BJ (cell line): ENCODE data around the gene TCP11L1. TPM values are rescaled to one million over a fixed set of nuclear protein-coding genes. Genes with fewer than 3 reads are reported as not detected.

Experiments used
- CTCF ChIA-PET: fragments of 350-600 bp; formaldehyde crosslinking; extraction: SDS; loops from one replicate; lab custom pipeline; 2021; ENCODE audit warnings: antibody characterized with exemption, inconsistent platforms; lab: Yijun Ruan, JAX
- POLR2A ChIA-PET: fragments of 300-600 bp; sonication (Branson Sonifier 250); formaldehyde crosslinking; extraction: SDS; loops from one replicate; lab custom pipeline; 2021; ENCODE audit warnings: antibody characterized with exemption; lab: Charles Lee
- DNase-seq: peaks from one replicate; pipeline ENCODE4 v3.0.0-alpha.2; 2011; ENCODE audit warnings: low read depth
- H3K27me3 ChIP-seq: 2 replicates; pipeline ENCODE4 v1.6.0; 2011; ENCODE audit warnings: low read length; ENCODE audit not compliant: control insufficient read depth, insufficient read depth
- H3K36me3 ChIP-seq: 2 replicates; pipeline ENCODE4 v1.5.1; 2011; ENCODE audit warnings: low read length; ENCODE audit not compliant: control insufficient read depth, insufficient read depth
- H3K4me3 ChIP-seq: 2 replicates; pipeline ENCODE4 v1.5.1; 2011; ENCODE audit warnings: low read depth, mild to moderate bottlenecking, control low read depth, low read length
- polyA minus RNA-seq: library from RNA; depleted of rRNA, polyadenylated mRNA; stranded (reverse); fragments of >200 nt; gene quantifications from 2 replicates; pipeline ENCODE4 v1.2.3, GENCODE V29; 2011; rRNA and poly(A)+ RNA removed
- polyA plus RNA-seq: library from polyadenylated mRNA; depleted of rRNA; stranded (reverse); fragments of >200 nt; gene quantifications from 2 replicates; pipeline ENCODE4 v1.2.3, GENCODE V29; 2011; rRNA removed
- TF ChIP-seq, protein P1 (sequence below): IDR thresholded peaks from 2 replicates; pipeline ENCODE4 v1.5.1; 2011; ENCODE audit warnings: low read depth, mild to moderate bottlenecking, control low read depth, inconsistent platforms, low read length, moderate library complexity; ENCODE audit not compliant: insufficient read depth

The TCP11L1 gene
- 20.2 and 23.4 TPM in 2 replicates for polyA plus RNA-seq
- polyA minus RNA-seq, result 33.1 and 44.8 TPM in 2 replicates

- ChIA-PET CTCF (interaction anchor here (0.8 to 1.1 kb wide), 3 partner anchors 10 to 27 kb away, joined by 3 to 4 read pairs (median 4); no protein-coding TSS in a partner anchor), POLR2A (interaction anchor here (0.6 to 1.2 kb wide), 4 partner anchors 14 to 33 kb away, joined by 3 to 5 read pairs (median 3); partner anchors contain the start of gene DEPDC7)
- no peaks in the 10 kb centered on the region for H3K27me3 ChIP-seq
- no peaks in the 10 kb centered on the region for H3K36me3 ChIP-seq
- H3K4me3 ChIP-seq, result peak within 1 kb of the TSS; percentile 92
- TF ChIP-seq, protein P1, sequence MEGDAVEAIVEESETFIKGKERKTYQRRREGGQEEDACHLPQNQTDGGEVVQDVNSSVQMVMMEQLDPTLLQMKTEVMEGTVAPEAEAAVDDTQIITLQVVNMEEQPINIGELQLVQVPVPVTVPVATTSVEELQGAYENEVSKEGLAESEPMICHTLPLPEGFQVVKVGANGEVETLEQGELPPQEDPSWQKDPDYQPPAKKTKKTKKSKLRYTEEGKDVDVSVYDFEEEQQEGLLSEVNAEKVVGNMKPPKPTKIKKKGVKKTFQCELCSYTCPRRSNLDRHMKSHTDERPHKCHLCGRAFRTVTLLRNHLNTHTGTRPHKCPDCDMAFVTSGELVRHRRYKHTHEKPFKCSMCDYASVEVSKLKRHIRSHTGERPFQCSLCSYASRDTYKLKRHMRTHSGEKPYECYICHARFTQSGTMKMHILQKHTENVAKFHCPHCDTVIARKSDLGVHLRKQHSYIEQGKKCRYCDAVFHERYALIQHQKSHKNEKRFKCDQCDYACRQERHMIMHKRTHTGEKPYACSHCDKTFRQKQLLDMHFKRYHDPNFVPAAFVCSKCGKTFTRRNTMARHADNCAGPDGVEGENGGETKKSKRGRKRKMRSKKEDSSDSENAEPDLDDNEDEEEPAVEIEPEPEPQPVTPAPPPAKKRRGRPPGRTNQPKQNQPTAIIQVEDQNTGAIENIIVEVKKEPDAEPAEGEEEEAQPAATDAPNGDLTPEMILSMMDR, result no peak
- no peak for DNase-seq
Observed at GRCh38 chr11:33039274-33040032, at the start of gene TCP11L1. TSS of gene TCP11L1 (plus strand) at chr11:33039572. CDS start at chr11:33043774, 4,202 bp downstream.

DNA sequence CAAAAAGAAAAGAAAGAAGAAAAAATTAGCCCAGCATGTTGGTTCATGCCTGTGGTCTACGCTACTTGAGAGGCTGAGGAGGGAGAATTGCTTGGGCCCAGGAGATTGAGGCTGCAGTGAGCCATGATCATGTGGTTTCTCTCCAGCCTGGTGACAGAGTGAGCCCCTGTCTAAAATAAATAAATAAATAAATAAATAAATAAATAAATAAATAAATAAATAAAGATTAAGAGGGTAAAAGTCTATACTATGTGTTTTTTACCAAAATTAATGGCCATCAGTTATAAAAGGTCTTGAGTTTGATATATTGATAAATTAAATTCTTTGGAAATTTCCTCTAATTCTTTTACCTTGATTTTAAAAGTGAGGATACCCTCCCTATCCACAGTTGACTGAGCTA, 48.9 kb upstream of the TCP11L1 start:
- no peak for DNase-seq
- POLR2A ChIA-PET, result no interaction called here
- no peaks in the 10 kb centered on the region for H3K36me3 ChIP-seq
- no peak overlapping the region for H3K4me3 ChIP-seq
- TF ChIP-seq, protein P1, result no peak
- no peaks in the 10 kb centered on the region for H3K27me3 ChIP-seq
- CTCF ChIA-PET, result no interaction called here

DNA sequence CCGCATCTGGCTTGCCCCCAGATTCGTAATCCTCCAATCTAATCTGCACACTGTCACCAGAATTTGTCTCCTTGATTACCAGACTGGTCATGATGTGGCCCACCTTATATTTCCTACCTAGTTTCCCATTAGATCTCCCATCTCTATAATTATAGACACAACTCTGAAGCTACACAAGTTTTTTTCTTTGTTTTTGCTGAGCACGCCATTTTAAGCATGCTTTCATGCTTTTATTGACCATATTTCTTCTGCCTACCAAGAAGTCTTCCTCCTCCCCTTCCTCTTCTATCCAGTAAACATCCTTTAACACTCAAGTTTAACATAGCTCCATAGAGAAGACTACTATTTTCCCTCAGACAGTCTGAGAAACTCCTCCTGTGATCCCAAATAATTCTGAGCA, 47.9 kb upstream of the TCP11L1 start:
- DNase-seq, result no peak
- TF ChIP-seq, protein P1, result no peak
- ChIA-PET CTCF (interaction anchor here (1.9 kb wide), 1 partner anchor 8 kb away, joined by 5 read pairs; no protein-coding TSS in a partner anchor), POLR2A (no interaction called here)
- Histone ChIP-seq H3K27me3 (no peaks in the 10 kb centered on the region), H3K4me3 (no peak overlapping the region), H3K36me3 (no peaks in the 10 kb centered on the region)

GRCh38 chr11:32991898-32992297, 47.5 kb upstream of the TCP11L1 start:
- ChIA-PET CTCF (interaction anchor here (1.9 kb wide), 1 partner anchor 8 kb away, joined by 5 read pairs; no protein-coding TSS in a partner anchor), POLR2A (no interaction called here)
- no peak for DNase-seq
- Histone ChIP-seq H3K36me3 (no peaks in the 10 kb centered on the region), H3K4me3 (no peak overlapping the region), H3K27me3 (no peaks in the 10 kb centered on the region)
- TF ChIP-seq, protein P1, result no peak

GRCh38 chr11:33000181-33000580, 39.2 kb upstream of the TCP11L1 start:
- CTCF ChIA-PET, result no interaction called here

More at GRCh38 chr11:33000181-33000580, 39.2 kb upstream of the TCP11L1 start:
- DNase-seq, result peak; percentile 67
- H3K4me3 ChIP-seq, result no peak overlapping the region
- no peaks in the 10 kb centered on the region for H3K27me3 ChIP-seq
- POLR2A ChIA-PET, result no interaction called here
- no peaks in the 10 kb centered on the region for H3K36me3 ChIP-seq
- TF ChIP-seq, protein P1, result no peak
